ENCODE data around the gene VWA8.
"Not testable (repeated sequence)": the region's sequence is repeated elsewhere in the genome, so short reads cannot be mapped to it uniquely, and the experiment has no call there.

The VWA8 gene

DNA sequence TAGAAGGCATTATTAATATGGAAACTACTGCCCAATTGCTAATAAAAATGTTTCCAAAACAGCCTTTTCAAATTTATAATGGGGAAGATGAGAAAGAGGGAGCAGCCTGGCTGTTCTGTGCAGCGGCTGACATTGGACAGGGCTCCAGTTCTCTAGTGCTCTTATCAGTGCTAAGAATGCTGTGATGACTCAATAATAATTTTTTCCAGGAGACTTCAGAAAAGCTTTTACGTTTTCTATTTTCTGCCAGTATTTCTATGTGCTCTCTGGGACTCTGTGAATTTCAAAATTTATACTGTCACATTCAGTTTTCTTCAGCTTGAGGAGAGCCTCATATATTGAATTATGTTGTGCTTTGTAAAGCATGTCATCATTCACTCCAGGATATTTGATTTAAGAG, 209.6 kb downstream of the VWA8 start:
- no peak for DNase-seq (ENCODE audit: low read depth in 1 of 2, low spot score in 1 of 2)

DNA sequence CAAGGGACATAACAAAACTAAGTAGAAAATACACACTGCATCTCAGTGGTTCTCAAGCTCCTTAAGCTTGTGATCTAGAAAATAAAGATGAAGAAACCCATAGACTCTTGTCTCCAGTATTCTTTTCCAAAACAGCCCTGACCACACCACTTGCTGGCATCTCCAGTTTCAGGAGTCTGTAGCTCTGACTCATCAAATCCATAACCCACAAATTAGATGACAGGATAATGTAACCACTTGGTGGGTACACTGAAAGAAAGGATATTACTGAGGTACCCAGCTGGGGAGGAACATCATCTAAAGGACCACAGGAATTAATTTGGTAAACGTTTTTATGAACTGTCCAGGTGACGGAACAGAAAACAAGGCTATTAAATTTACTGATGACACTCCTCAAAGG, 214.7 kb downstream of the VWA8 start:
- no peak for DNase-seq (ENCODE audit: low read depth in 1 of 2, low spot score in 1 of 2)

DNA sequence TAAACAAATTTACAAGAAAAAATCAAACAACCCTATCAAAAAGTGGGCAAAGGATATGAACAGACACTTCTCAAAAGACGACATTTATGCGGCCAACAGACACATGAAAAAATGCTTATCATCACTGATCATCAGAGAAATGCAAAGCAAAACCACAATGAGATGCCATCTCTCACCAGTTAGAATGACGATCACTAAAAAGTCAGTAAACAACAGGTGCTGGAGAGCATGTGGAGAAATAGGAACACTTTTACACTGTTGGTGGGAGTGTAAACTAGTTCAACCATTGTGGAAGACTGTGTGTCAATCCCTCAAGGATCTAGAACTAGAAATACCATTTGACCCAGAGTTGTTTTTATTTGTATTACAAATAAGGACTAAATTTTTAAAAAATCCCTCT, 215.4 kb downstream of the VWA8 start:
- not testable (repeated sequence) for DNase-seq (ENCODE audit: low read depth in 1 of 2, low spot score in 1 of 2)

DNA sequence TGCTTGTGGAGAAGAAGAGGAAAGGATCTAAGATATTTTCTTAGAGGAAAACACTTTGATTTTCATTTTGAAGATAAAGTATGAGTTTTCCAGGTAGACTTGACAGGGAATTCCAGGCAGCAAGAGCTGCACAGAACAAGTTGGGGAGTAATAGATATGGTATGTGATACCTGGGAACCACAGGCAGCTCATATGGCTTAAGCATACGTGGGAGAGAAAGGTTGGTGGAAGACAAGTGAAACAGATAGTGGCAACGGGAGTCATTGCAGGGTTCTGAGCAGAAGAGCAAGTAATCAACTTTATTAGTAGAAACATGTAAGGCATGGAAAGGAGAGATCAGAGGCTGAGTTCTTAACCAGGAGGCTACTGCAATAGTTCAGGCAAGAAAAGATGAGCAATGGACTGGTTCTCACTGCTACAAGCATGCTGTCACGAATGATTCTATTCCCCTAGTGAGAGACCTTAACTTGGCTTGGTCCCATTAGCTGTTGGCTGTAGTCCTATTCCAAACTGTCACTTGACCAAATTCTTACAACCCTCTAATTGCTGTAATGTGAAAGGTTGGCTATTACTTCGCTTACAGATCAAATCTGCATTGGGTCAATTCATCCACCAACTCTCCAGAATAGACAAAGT, 217.9 kb downstream of the VWA8 start:
- no peak for DNase-seq (ENCODE audit: low read depth in 1 of 2, low spot score in 1 of 2)

DNA sequence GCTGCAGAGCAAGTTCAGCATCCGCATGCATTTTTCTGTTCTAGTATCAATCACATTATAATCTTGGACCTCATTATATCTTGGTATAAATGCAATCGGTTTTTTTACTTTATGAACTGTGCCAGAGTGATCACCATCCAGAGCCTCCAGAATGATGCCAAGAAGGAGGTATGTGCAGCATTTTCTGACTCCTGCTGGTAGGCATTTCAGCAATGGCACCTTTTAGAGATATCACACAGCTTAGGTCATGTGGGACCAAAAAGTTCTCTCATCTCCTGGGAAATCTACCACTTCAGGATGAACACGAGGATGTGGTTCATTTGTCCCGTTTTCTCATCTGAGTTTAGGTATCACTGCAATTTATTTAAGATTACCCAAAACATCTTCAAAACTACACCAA, 220.4 kb downstream of the VWA8 start:
- DNase-seq (ENCODE audit: low read depth in 1 of 2, low spot score in 1 of 2) = no peak

DNA sequence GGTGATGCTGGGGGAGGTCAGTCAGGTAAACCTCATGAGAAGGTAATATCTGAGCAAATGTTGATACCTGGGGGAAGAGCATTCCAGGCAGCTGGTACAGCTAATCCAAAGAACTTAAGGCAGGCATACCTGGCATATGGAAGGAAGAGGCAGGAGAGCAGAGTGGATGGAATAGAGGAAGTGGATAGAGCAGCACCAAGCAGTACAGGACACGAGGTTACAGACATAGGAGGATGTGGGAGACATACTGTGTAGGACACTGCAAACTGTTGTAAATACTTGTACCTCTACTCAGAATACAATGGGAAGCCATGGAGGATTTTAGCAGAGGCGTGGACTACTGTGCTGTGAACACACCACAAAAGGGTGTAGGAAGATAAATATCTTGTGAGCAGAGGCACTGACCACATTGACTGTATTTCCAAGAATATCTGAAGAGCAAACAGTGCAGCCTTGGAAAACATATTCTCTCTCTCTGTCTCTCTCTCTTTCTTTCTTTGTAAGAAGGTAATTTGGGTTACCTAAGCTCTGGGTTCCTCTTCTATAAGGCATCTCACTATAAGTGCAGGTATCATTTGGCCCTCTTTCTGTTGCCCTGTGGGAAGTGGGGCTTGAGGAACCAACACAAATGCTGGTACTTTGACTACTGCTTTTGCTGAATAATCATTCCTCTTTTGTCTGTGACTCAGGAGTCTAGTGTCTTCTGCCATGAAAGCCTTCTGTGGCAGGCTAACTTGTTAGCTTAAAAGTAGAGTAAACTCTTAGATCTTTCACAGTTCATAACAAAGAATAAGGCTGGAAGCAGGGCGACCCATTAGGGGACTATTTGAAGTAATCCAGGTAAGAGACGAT, 238.0 kb downstream of the VWA8 start:
- no peak for DNase-seq (ENCODE audit: low read depth in 1 of 2, low spot score in 1 of 2)

DNA sequence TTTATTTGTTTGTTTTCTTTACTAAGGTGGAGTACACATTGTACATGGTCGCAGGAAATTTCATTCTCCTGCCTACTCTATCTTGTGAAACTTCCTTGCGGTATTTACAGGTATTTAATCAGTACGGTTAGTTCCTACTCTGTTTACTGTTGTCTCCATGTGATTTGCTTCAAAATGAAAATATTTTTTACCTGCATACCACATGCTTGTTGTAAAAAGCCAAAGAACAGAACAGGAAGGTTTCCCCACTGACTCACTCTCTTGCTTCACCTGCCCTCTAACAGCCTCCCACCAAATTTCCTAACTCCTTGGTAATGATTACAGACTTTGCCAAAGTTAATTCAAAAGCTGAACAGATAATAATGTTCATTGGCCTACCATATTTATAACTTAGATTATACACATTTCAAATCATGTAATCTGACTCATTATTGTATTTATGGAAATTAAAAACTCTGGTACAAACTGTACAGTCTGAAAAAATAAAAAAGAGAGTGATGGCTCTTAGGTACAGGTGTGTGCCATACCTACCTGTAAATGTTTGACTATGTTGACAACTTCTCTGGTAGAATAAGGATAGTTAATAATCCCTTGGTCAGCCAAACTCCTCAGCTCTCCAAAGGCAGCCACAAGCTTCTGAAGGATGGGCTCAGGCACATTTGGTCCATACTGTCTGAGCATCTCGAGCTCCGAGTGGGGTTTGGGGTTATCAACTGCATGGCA, 239.9 kb downstream of the VWA8 start:
- no peak for DNase-seq (ENCODE audit: low read depth in 1 of 2, low spot score in 1 of 2)

DNA sequence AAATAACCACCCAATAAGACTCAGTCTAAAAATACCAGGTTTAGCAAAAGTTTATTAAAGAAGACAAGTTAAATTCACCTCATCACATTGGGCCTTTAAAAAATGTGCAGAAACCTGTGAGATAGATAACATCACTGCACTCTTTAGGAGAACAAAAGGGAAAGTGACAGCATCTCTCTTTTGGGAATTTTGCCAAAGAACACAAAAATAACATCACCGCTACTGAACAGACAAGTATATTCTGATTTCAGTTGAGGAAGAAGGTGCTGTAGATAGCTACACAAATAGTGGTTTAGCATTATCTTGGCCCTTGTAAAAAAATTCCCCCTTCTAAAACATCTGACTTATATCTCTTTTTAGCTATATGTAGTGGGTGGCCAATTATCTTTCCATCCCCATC, 244.7 kb downstream of the VWA8 start:
- DNase-seq (ENCODE audit: low read depth in 1 of 2, low spot score in 1 of 2) = no peak

DNA sequence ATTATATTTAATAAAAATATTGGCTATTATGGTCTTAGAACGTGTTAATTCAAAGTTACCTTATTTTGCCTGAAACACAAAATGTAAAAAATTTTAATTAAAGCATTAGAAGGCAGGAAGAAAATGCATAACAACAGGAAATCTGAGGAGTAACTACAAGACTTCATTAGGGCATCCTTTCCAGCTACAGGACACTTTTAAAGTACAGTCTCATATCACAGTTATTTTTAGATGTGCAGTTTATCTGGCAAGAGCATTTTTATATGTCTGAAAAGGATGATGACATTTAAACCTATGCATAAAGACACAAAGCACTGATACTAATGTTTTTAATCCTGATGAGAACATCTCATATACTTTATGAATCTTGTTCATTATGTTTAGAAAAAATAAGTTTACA, 247.5 kb downstream of the VWA8 start:
- no peak for DNase-seq (ENCODE audit: low read depth in 1 of 2, low spot score in 1 of 2)

DNA sequence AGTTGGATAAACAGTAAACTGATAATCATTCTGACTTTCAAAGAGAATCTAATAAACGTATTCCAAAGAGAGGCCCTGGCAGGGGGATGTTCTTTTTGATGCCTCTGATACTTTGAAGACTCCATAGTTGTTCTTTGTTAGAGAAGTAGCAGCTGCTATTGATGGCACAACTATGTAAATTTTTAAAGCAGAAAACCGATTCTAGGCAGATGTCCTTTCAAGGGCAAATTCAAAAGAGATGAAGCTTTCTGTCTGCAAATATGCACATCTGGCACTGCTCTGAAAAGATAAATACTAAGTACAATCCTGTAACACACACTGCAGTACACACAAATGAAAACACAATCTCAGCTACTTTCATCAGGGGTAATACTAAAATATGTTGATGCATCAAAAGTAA, 250.1 kb downstream of the VWA8 start:
- DNase-seq (ENCODE audit: low read depth in 1 of 2, low spot score in 1 of 2) = no peak

DNA sequence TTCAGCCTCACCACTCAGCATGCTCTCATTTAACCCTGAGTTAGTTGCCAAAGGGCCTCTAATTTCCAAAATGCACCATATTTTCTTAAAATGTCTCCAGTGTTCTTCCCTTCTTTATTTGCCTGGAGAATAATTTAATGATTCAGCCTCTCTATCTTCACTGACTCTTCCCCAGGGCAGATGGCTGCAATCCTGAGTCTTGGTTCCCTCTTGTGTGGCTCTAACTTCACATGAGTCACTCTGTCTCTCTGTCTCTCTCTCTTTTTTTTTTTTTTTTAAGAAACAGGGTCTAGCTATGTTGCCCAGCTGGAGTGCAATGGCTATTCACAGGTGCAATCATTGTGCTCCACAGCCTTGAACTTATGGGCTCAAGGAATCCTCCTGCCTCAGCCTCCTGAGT, 251.4 kb downstream of the VWA8 start:
- no peak for DNase-seq (ENCODE audit: low read depth in 1 of 2, low spot score in 1 of 2)

DNA sequence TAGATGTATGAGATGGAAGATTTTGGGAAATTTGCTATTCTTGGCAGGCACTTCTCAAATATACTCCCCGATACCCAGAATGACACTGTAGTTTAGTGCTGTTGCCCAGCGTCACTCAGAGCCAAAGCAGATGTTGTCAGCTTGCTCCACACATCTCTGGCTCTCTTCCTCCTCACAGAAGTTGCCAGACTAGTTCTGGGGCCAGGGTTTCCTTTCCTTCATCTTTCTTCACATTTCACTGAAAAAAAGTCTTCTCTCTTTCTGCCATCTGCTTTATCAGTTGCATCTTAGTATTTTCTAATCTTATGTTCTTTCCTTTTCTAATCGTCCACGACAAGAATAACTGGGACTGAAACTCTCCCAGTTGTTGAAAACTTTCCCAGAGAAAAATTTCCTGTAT, 252.2 kb downstream of the VWA8 start:
- no peak for DNase-seq (ENCODE audit: low read depth in 1 of 2, low spot score in 1 of 2)

DNA sequence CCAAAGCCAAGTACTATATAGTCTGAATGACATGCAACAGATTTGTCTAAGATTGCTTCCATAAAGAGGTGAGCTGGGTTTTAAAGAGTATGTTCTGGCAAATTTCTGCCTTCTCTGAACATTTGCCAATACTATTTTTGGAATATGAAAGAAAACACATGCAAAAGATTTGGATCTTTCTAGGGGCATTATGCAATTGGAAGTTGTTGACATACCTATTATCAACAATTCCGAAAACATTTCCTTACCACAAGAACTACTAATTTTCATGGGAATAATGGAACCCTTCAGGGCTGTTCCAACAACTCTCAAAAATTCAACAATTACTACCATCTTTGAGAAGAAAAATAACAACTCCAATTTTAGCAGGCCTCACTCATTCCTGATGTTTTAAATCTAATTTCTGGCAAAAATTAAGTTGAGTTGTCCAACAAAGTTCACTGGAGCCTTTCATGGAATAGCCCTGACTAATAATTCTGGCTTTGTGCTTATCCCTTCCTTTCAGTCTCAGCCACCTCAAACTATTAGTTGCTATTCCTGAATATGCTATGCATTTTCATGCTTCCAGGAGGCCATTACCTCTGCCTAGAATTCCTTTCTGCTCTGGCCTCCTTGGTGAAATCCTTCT, 253.6 kb downstream of the VWA8 start:
- no peak for DNase-seq (ENCODE audit: low read depth in 1 of 2, low spot score in 1 of 2)

DNA sequence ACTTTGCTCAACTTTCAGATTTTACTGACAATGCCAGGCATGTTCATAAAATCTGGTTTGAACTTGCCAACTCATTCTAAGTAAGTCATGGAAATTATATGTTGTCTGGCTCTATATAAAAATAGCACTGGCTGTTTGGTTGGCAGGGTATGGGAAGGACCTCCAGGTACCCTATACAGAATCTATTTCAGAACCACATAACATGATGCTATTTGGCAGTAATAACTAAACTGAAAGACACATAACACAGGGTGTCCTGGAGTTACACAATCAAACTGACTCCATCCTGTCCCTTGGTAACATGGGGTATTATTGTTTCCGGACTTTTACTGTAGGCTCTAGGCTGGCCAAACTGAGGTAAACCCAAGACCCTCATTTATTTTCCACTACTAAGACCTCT, 254.8 kb downstream of the VWA8 start:
- DNase-seq (ENCODE audit: low read depth in 1 of 2, low spot score in 1 of 2) = no peak

DNA sequence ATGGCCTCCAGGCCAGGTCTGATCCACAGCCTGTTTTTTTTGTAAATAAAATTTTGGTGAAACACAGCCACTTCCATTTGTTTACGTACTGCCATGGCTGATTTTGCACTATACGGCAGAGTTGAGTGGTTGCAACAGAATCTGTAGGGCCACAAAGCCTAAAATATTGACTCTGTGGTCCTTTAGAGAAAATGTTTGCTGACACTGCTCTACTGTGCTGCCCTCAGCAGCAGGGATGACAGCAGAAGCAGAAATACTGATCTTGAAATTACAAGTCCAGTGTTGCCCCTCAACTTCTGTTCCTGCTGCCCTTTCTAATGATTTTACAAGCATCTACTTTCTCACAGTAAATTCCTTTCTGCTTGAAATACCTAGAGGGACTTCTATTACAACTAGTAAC, 258.4 kb downstream of the VWA8 start:
- DNase-seq (ENCODE audit: low read depth in 1 of 2, low spot score in 1 of 2) = no peak

DNA sequence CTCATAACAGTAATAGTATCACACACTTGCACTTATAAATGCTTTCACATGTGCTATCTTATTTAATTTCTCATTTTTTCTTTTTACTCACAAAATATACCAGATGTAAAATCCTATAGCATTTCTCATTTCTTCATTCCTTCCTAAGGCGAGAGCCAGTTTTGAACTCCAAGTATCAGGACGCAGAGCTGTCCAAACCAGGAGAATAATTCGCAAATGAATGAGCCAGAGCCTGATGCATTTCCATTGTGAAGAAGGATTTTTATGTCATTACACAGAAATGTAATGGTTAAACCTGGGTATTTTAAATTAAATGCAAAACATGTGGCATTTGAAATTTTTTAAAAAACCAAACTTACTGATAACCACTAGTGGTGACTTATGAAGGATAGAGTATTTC, 259.2 kb downstream of the VWA8 start:
- no peak for DNase-seq (ENCODE audit: low read depth in 1 of 2, low spot score in 1 of 2)

DNA sequence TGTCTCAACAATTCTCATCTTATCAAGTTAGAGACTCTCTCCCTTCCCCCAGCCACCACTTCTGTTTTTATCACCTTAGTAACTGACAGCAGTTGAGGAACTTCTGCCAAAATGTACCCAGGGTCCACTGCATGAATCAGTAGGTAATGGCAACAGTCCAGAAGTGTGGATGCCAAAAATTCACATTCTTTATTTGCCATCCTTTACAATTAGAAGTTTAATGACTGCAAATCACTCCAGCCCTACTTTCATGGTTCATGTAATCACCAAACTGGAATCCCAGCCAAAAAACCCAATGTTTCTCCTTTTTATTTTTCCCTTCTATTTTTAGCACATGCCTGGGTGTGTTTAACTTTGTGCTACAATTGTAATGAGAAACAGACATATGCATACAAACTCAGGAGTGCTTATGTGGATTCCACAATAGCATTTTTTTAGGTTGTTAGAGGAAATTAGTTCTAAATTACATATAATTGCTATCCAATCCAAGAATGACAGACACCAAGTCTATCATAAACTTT, 260.1 kb downstream of the VWA8 start:
- no peak for DNase-seq (ENCODE audit: low read depth in 1 of 2, low spot score in 1 of 2)

DNA sequence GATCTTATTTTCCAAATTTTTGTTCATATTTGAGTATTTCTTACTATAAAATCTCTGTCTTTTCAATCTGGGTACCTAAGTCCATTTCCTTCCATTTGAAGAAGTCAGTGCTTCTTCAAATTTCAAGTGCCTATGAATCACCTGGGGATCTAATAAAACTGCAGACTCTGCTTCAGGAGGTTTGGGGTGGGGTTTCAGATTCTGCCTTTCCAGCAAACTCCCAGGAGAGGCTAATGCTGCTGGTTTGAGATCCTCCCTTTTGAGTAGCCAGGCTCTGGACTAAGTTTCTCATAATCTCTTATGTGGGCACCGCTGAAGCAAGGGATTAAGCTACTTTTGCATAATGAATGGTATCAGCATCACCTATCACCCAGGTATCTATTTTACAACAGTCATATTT, 261.1 kb downstream of the VWA8 start:
- DNase-seq (ENCODE audit: low read depth in 1 of 2, low spot score in 1 of 2) = no peak

DNA sequence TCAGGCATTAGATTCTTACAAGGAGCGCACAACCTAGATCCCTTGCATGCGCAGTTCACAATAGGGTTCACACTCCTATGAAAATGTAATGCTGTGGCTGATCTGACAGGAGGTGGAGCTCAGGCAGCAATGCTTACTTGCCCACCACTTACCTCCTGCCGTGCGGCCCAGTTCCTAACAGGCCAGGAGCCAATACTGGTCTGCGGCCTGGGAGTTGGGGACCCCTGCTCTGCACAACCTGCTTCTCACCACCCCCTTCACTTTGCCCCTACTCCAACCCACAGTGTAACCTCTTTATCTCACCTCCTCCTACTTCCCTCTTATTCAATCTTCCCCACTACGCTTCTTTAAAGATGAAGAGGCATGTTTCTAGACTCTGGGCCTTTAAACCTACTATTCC, 263.3 kb downstream of the VWA8 start:
- no peak for DNase-seq (ENCODE audit: low read depth in 1 of 2, low spot score in 1 of 2)

DNA sequence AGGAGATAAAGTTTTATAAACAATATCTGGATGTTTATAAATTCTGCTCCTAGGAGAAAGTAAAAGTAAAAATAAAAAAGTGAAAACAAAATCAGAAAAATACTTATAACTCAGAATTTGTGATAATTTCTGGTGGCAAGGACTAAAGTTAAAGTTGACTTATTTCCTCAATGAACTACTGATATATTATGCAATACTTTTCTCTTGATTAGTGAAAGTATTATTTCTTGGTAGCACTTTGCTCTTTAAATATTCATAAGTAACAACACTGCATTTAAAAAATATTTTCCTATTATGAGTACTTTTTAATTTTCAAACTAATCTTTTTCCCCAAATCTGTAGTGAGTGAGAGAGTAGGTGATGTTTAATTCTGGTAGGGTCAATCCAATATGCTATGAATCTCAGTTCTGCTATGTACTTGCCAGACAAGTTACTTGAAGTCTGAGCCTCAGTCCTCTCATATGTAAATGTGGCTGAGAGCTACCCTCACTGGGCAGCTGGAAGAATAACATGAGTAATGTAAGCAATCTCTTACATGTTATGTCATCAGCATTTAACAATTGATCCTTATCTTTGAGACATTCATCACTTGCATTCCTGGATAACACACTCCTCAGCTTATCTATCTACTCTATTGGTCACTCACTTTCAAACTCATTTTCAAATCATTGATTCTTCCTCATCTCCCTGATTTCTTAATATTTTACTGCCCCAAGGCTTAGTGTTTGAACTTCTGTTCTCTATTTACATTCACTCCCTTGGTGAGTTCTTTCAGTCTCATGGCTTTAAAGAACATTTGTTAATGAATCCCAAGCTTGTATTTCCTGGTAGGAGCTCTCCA, 264.5 kb downstream of the VWA8 start:
- no peak for DNase-seq (ENCODE audit: low read depth in 1 of 2, low spot score in 1 of 2)
